ENCODE results near the gene TAF15.

DNA sequence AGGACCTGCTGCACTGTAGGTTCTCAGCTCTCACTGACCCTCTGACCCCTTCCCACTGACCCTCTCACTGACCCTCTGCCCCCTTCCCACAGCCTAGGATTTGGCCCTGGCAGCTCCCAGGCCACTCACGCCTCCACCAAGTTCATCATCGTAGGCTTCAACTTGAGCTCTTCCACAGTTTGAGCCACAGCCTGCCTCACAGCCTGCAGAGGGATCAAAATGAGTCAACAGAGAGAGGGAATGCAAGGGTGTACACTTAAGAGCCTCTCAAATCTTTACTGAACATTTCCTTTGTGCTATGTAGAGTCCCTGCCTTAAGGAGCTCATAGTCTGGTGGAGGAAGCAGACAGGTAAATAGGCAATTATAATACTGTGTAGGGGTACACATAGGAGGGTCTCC is 47.3 kb downstream of the TAF15 start:
- TF ChIP-seq POLR2A (IDR thresholded peaks at IDR 0.05; ENCODE audit: low read depth, low read length) (no peak), POLR2AphosphoS5 (IDR thresholded peaks at IDR 0.05; ENCODE audit: low read depth, low read length) (no peak), PAX5 (IDR thresholded peaks at IDR 0.05; ENCODE audit: insufficient read depth, low read length, severe bottlenecking) (no peak), POU2F2 (IDR thresholded peaks at IDR 0.05; ENCODE audit: low read depth, low read length) (no peak), TAF1 (IDR thresholded peaks at IDR 0.05; ENCODE audit: low read depth, low read length) (no peak)

Data from GM12891 (cell line).